Loucy (cell line): ENCODE results near the gene KLHL30.

Experiments
- EZH2phosphoT487 ChIP-seq: fragments of 200-600 bp; IDR thresholded peaks from 2 replicates; pipeline ENCODE4 v1.6.1; 2018; ENCODE audit warnings: antibody characterized with exemption, mild to moderate bottlenecking, moderate library complexity, borderline replicate concordance
- TF ChIP-seq, protein P1 (sequence below): fragments of 200-600 bp; sonication (generic); conservative IDR thresholded peaks from 2 replicates; pipeline ENCODE4 v1.5.1; 2014; ENCODE audit warnings: mild to moderate bottlenecking, antibody characterized with exemption, low read length

DNA sequence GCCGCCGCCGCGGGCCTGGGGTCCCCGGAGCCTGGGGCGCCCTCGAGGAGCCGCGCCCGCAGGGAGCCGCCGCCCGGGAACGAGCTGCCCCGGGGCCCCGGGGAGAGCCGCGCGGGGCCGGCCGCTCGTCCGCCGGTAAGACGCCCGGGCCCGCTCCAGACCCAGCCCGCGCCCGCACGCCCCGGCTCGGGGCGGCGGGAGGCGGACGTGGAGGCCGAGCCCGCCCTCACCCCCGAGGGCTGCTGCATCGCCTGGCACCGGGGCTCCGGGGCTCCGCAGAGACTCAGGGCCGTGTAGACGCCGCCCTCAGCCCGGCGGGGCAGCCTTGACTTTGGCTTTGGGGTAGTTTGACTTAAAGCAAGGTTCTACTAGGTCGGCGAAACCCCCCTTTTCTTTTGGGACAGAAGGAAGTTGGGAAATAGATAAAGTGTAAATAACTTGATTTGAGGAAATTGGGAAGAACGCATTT lies 20.6 kb downstream of the KLHL30 start:
- TF ChIP-seq, protein P1, sequence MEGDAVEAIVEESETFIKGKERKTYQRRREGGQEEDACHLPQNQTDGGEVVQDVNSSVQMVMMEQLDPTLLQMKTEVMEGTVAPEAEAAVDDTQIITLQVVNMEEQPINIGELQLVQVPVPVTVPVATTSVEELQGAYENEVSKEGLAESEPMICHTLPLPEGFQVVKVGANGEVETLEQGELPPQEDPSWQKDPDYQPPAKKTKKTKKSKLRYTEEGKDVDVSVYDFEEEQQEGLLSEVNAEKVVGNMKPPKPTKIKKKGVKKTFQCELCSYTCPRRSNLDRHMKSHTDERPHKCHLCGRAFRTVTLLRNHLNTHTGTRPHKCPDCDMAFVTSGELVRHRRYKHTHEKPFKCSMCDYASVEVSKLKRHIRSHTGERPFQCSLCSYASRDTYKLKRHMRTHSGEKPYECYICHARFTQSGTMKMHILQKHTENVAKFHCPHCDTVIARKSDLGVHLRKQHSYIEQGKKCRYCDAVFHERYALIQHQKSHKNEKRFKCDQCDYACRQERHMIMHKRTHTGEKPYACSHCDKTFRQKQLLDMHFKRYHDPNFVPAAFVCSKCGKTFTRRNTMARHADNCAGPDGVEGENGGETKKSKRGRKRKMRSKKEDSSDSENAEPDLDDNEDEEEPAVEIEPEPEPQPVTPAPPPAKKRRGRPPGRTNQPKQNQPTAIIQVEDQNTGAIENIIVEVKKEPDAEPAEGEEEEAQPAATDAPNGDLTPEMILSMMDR = no peak
- no peak for TF ChIP-seq EZH2phosphoT487
